HUES48 (cell line): ENCODE results near the gene SLC27A4.

Experiments used
- H3K27ac ChIP-seq: one replicate; pipeline ENCODE4 v1.7.0; 2013; ENCODE audit warnings: low read depth, low read length, inconsistent platforms
- H3K27me3 ChIP-seq: 2 replicates; pipeline ENCODE4 v1.6.1; 2013; ENCODE audit warnings: mild to moderate bottlenecking, low read length; ENCODE audit not compliant: control insufficient read depth, insufficient read depth
- H3K36me3 ChIP-seq: 2 replicates; pipeline ENCODE4 v1.6.1; 2013; ENCODE audit warnings: low read length; ENCODE audit not compliant: control insufficient read depth, insufficient read depth
- H3K4me1 ChIP-seq: 2 replicates; pipeline ENCODE4 v1.6.1; 2013; ENCODE audit warnings: mild to moderate bottlenecking, low read length; ENCODE audit not compliant: control insufficient read depth, insufficient read depth
- H3K4me3 ChIP-seq: 2 replicates; pipeline ENCODE4 v1.5.1; 2013; ENCODE audit warnings: mild to moderate bottlenecking, low read depth, low read length
- H3K9ac ChIP-seq: 2 replicates; pipeline ENCODE4 v1.6.1; 2013; ENCODE audit warnings: mild to moderate bottlenecking, low read depth, low read length, moderate library complexity
- H3K9me3 ChIP-seq: 2 replicates; pipeline ENCODE4 v1.6.1; 2013; ENCODE audit warnings: low read length; ENCODE audit not compliant: control insufficient read depth, insufficient read depth

SLC27A4 gene

DNA sequence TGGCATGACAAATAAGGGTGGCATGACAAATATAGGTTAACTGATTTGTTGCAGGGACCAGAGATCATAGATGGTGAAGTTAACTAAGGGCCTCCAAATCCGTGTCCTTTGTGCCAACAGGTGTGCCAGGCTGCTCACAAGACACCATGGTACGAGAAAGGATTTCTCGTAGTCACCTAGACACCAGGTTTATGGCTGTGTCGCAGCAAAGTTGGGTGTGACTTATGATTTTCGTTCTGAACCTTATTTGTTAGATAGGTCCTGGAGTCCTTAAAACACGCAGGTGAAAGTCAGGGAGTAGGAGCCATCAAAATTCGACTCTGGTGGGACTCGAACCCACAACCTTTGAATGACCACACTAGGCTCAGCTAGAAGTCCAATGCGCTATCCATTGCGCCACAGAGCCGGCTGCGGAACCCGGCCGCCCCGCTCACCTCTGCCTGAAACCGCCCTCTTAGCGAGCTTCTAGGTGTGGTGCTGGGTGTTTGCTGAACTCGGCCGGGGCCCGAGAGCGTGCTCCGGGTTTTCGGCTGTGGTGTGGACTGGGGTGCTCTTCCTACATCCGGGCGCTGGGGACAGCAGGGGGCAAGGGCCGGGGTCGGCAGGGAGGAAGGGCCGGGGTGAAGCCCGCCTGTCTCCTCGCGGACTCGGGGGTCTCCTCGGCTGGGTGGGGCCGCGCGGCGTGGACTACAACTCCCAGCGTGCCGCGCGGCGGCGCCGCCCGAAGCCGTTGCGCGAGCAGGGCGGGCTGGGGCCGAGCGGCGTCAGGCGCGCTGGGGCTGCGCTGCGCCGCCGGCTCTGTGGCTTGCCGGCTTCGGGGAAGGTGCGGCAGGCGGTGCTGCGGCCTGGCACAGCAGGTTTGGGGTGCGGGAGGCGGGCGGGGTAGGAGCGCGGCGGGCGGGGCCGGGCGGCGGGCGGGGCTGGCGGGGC lies at the start of gene SLC27A4:
TSS of gene SLC27A4 (plus strand) at position 767 of the 930 bp plus-strand sequence. CDS start 2,606 bp downstream, outside the sequence.
- 0 out of 2 replicates have a peak within 1 kb of the TSS, but pooled peaks have one; percentile 38 for H3K9ac ChIP-seq
- peaks cover 15% of the 10 kb centered on the region for H3K36me3 ChIP-seq
- H3K27ac ChIP-seq: no peak within 1 kb of the TSS
- peaks cover 4% of the 10 kb centered on the region; the same call in 1 of the 2 replicates for H3K4me1 ChIP-seq
- H3K4me3 ChIP-seq: peak within 1 kb of the TSS; percentile 90
- no peaks in the 10 kb centered on the region for H3K27me3 ChIP-seq
- H3K9me3 ChIP-seq: no peaks in the 10 kb centered on the region

DNA sequence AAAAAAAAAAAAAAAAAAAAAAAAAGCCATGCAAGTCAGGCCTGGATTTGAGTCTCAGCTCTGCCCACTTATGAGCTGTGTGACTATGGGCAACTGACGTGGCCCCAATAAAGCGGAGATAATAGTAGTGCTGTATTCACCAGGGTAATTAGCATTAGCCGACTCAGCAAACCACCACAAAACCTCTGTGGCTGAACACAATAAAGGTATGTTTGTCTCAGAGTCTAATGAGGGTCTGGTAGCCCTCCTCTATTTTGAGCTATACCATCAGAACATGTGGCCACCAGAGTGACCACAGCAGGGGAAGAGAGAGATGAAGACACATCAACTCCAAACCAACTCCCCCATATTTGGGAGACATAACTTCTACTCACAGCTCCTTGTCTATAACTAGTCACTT lies 48.3 kb upstream of the SLC27A4 start:
- H3K9ac ChIP-seq: no peak overlapping the region
- H3K27me3 ChIP-seq: no peaks in the 10 kb centered on the region
- H3K4me1 ChIP-seq: no peaks in the 10 kb centered on the region
- H3K4me3 ChIP-seq: no peak overlapping the region
- H3K27ac ChIP-seq: no peak overlapping the region
- H3K9me3 ChIP-seq: no peaks in the 10 kb centered on the region
- peaks cover 12% of the 10 kb centered on the region; the same call in 1 of the 2 replicates for H3K36me3 ChIP-seq

DNA sequence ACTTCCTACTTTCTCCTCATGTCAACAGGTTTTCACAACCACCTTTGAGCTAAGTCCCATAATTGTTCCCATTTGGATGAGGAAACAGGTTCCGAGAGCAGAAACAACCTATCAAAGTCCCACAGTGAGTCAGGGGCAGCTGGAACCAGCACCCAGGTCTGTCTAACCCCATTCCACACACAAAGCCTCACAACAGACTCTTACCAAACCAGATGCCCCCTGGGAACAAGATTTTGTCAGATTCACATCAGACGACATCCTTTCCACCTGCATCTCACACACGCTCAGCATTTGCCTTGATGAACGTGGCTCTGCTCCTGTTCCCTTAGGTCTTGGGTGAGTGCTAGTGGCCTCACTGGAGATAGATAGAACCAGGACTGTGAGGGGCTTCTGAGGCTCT lies 47.2 kb upstream of the SLC27A4 start:
- H3K4me1 ChIP-seq: no peaks in the 10 kb centered on the region
- H3K27me3 ChIP-seq: no peaks in the 10 kb centered on the region
- peaks cover 6% of the 10 kb centered on the region; the same call in 1 of the 2 replicates for H3K36me3 ChIP-seq
- H3K4me3 ChIP-seq: no peak overlapping the region
- H3K27ac ChIP-seq: no peak overlapping the region
- H3K9me3 ChIP-seq: no peaks in the 10 kb centered on the region
- H3K9ac ChIP-seq: no peak overlapping the region

DNA sequence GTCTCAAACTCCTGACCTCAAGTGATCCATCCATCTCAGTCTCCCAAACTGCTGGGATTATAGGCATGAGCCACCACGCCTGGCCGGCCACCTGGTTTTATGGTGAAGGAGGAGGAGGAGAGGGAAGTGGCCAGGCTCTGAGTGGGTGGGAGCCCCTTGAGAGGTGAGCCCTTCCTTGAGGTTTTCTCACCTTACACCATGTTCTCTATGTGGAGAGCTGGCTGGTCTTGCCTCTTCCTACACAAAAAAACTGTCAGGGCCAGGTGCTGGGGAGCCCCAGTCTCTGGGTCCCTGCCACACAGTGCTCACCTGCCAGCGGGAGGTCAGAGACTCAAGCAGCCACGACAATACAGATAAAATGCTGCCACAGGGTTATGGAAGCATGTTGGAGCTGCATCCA lies 46.2 kb upstream of the SLC27A4 start:
- Histone ChIP-seq H3K9ac (no peak overlapping the region), H3K4me3 (no peak overlapping the region), H3K9me3 (no peaks in the 10 kb centered on the region), H3K27me3 (no peaks in the 10 kb centered on the region), H3K4me1 (no peaks in the 10 kb centered on the region), H3K27ac (no peak overlapping the region), H3K36me3 (no peaks in the 10 kb centered on the region)

DNA sequence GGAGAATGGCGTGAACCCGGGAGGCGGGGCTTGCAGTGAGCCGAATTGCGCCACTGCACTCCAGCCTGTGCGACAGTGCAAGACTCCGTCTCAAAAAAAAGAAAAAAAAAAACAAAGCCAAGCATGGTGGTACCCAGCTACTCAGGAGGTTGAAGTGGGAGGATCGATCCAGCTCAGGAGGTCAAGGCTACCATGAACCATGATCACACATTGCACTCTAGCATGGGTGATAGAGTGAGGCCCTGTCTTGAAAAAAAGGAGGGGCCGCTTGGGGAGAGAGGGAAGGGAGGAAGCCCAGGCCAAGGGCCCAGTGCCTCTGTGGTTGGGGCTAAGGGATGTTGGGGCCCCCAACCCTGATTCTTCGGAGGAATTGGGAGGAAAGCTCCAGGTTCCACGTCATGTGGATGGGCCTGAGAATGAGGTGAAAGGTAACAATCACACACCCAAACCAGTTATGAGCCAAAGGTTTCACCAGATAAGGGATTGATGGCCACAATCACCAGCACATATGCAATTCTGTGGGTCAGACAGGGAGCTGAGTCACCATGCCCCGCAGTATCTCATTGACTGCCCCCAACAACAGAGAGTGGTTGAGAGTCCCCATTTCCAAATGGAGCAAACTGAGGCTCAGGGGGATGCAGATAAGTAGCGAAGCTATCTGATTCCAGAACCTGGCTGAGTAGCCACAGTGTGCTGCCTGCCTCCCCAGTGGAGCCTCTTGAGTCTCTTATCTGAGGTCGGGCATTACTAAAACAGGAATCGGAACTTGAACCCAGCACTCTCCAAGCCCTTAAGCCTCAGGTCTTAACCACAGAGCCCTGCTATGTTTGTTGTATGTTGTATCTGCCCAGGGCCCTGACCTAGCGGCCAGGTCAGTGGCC lies 43.7 kb upstream of the SLC27A4 start:
- Histone ChIP-seq H3K36me3 (no peaks in the 10 kb centered on the region), H3K4me1 (no peaks in the 10 kb centered on the region), H3K27me3 (no peaks in the 10 kb centered on the region), H3K9ac (no peak overlapping the region), H3K27ac (no peak overlapping the region), H3K4me3 (no peak overlapping the region), H3K9me3 (no peaks in the 10 kb centered on the region)

DNA sequence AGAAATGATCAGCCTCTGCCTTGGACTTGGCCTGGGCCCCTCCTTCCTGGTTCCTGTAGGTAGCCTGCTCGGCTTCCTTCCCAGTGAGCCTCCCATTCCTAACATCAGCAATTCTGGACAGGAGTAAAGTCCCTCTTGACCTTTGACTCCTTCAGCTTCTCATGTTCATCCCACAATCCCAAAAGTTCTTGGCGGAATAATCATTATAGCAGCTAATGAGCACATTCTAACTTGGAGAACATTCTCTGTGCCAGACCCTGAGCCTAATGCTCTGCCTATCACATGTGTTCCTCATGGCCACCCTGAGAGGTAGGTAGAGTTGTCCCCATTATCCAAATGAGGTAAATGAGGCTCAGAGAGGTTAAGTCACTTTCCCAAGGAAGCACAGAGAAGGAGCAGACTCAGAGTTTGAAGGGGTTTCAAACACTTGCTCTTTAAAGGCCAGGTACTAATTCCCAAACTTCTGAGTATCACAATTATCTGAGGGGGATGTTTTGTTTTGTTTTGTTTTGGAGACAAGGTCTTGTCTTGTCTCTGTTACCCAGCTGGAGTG lies 43.0 kb upstream of the SLC27A4 start:
- no peak overlapping the region for H3K27ac ChIP-seq
- no peak overlapping the region for H3K4me3 ChIP-seq
- H3K9ac ChIP-seq: no peak overlapping the region
- H3K27me3 ChIP-seq: no peaks in the 10 kb centered on the region
- H3K4me1 ChIP-seq: no peaks in the 10 kb centered on the region
- H3K9me3 ChIP-seq: no peaks in the 10 kb centered on the region
- no peaks in the 10 kb centered on the region for H3K36me3 ChIP-seq

DNA sequence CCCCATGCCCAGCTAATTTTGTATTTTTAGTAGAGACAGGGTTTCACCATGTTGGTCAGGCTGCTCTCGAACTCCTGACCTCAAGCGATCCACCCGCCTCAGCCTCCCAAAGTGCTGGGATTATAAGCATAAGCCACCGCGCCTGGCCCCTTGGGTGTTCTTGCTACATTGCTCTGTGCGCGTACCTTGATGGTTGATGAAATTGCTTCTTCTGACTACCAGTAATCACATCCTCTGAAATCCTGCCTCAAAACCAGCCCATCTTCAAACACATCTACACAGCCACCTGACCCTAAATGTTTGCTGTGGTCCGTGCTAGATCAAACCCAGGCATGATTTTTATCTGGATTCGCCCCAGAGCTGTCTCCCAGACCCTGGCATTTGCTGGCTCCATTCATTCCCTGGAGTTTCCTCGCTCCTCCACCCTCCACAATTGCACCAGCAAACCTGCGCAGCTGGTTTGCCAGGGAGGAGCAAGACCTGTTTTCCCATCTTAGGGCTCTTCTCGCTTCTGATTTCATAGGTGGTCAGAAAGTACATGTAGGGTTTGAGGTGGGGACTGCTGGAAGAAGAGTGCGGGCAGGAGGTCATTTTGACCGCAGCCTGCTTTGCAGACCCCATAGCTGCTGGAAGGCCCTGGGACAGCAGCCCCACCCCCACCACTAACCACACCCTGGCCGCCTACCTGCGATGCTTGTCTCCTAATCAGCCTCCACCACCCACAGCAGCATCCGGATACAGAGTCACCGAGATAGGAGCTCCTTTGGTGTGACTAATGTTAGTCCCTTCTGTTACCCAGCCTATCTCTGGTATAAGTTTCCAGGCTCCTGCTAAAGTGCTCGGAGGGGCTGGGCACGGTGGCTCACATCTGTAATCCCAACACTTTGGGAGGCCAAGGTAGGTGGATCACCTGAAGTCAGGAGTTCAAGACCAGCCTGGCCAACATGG lies 41.5 kb upstream of the SLC27A4 start:
- Histone ChIP-seq H3K4me3 (no peak overlapping the region), H3K27ac (no peak overlapping the region), H3K4me1 (no peaks in the 10 kb centered on the region), H3K27me3 (no peaks in the 10 kb centered on the region), H3K36me3 (no peaks in the 10 kb centered on the region), H3K9me3 (no peaks in the 10 kb centered on the region), H3K9ac (no peak overlapping the region)

DNA sequence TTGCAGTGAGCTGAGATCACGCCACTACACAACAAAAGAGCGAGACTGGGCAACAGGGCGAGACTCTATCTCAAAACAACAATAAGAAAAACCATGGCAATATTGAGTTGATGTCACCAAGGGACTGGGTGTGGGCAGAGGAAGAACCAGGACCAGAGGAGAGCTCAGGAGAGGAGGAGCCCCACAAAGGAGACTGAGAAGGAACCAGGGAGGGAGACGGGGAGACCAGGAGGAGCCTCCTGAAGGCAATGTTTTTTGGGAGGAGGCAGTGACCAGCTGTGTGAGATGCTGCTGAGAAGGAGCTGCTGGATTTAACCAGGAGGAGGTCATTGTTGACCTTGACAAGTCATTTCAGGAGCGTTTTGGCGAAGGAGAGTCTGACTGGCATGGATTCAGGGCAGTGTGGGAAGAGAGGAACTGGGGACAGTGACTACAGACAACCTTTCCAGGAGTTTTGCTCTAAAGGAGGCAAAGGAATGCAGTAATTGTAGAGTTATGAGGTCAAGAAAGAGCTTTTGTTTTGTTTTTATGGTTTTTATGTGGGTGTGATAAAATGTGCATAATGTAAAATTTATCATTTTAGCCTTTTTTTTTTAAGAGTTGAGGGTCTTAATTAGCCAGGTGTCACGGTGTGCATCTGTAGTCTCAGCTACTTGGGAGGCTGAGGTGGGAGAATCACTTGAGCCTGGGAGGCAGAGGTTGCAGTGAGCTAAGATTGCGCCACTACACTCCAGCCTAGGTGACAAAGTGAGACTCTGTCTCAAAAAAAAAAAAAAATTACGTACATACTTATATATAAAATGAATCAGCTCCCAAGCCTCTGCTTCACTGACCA lies 36.0 kb upstream of the SLC27A4 start:
- Histone ChIP-seq H3K36me3 (peaks cover 11% of the 10 kb centered on the region), H3K9ac (no peak overlapping the region), H3K27ac (no peak overlapping the region), H3K27me3 (no peaks in the 10 kb centered on the region), H3K4me1 (no peaks in the 10 kb centered on the region), H3K9me3 (no peaks in the 10 kb centered on the region), H3K4me3 (no peak overlapping the region)

DNA sequence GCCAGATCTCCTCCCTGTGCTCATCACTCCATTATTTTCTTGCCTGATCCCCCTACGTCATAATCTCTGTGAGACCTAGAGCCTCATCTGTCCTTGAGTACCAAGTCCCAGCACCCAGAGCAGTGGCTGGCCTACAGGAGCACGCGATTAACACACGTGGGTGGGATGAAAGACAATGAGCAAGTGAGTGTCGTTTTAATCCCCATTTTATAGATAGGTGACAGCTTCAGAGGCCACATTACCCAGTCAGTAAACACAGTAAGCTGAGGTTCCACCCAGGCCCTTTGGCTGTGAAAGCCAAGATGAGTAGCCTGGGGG lies 35.4 kb upstream of the SLC27A4 start:
- H3K27me3 ChIP-seq: no peaks in the 10 kb centered on the region
- H3K36me3 ChIP-seq: peaks cover 17% of the 10 kb centered on the region
- H3K4me1 ChIP-seq: no peaks in the 10 kb centered on the region
- no peak overlapping the region for H3K4me3 ChIP-seq
- H3K9ac ChIP-seq: no peak overlapping the region
- H3K9me3 ChIP-seq: no peaks in the 10 kb centered on the region
- no peak overlapping the region for H3K27ac ChIP-seq
